ENCODE measurements around the gene ST3GAL3. TPM values are rescaled to one million over a fixed set of nuclear protein-coding genes. Genes with fewer than 3 reads are reported as not detected.

The ST3GAL3 gene
- total and polyA plus RNA-seq, 2 of the 13 experiments (the other 11 are each of a cell fraction or from before 2014, with no cell fraction given): 5.1 to 8.1 TPM

GRCh38 chr1:43878854-43879253 lies 171.5 kb downstream of the ST3GAL3 start:
- Histone ChIP-seq H3K4me2 (ENCODE audit: low read depth, low read length) (no peak overlapping the region), H3K4me1 (ENCODE audit: insufficient read depth, low read length) (no peaks in the 10 kb centered on the region; the same call in 1 of the 2 replicates)
- intact Hi-C loops (cut with micrococcal nuclease; ENCODE audit: unreplicated experiment): no loop called here

More at GRCh38 chr1:43878854-43879253, 171.5 kb downstream of the ST3GAL3 start:
- Histone ChIP-seq H4K20me1 (ENCODE audit: insufficient read depth, low read length) (no peaks in the 10 kb centered on the region), H3K9me3 (ENCODE audit: low read length) (no peaks in the 10 kb centered on the region), H3K27ac (ENCODE audit: extremely low read length, insufficient read depth, low read length) (no peak overlapping the region), H3K4me3 (replicated peaks in 1 of 3; ENCODE audit: insufficient read depth in 1 of 3, low read depth in 2 of 3, low read length in 3 of 3) (no peak overlapping the region), H2AFZ (ENCODE audit: low read length) (no peak overlapping the region), H3K79me2 (ENCODE audit: insufficient read depth, low read length) (no peaks in the 10 kb centered on the region), H3K9ac (ENCODE audit: insufficient read depth, low read depth, low read length) (no peak overlapping the region), H3K36me3 (replicated peaks in 1 of 2; ENCODE audit: control insufficient read depth in 1 of 2, insufficient read depth in 2 of 2, low read length in 2 of 2) (peaks cover 0 to 2% of the 10 kb centered on the region in 2 experiments; a peak in 1 of 5 replicates), H3K27me3 (ENCODE audit: control insufficient read depth in 1 of 2, insufficient read depth in 2 of 2, low read length in 2 of 2) (no peaks in the 10 kb centered on the region)
- no peak for FAIRE-seq
- POLR2A ChIA-PET: no interaction called here
- no peak for ATAC-seq
- 84% methylated on average over 4 of the region's 4 CpGs for WGBS (ENCODE audit: low lambda C conversion rate)
- CTCF ChIA-PET (ENCODE audit: low intra/inter-chr PET ratio, low total read pairs): no interaction called here
- no TSS peak for BruUV-seq (replicated peaks)
- TF ChIP-seq ELK4 (CRISPR knock-in tag; IDR thresholded peaks at IDR 0.05; ENCODE audit: borderline replicate concordance) (no peak), KLF12 (CRISPR knock-in tag; IDR thresholded peaks at IDR 0.05; ENCODE audit: borderline replicate concordance) (no peak), ARNT2 (CRISPR knock-in tag; IDR thresholded peaks at IDR 0.05; ENCODE audit: low read depth) (no peak), ZBTB3 (CRISPR knock-in tag; IDR thresholded peaks at IDR 0.05; ENCODE audit: borderline replicate concordance, low read depth) (no peak), EZH2 (conservative IDR thresholded peaks at IDR 0.05; ENCODE audit: low read depth, low read length) (no peak), GFI1 (CRISPR knock-in tag; IDR thresholded peaks at IDR 0.05; ENCODE audit: borderline replicate concordance) (no peak), ZNF800 (CRISPR knock-in tag; IDR thresholded peaks at IDR 0.05) (no peak), ZNF292 (CRISPR knock-in tag; IDR thresholded peaks at IDR 0.05; ENCODE audit: borderline replicate concordance, low read depth) (no peak), ZGPAT (CRISPR knock-in tag; IDR thresholded peaks at IDR 0.05) (no peak), BCL6 (CRISPR knock-in tag; IDR thresholded peaks at IDR 0.05) (no peak), E2F2 (CRISPR knock-in tag; IDR thresholded peaks at IDR 0.05; ENCODE audit: borderline replicate concordance) (no peak), MEF2D (CRISPR knock-in tag; IDR thresholded peaks at IDR 0.05) (no peak), ZNF737 (CRISPR knock-in tag; IDR thresholded peaks at IDR 0.05; ENCODE audit: borderline replicate concordance) (no peak), TOPORS (CRISPR knock-in tag; IDR thresholded peaks at IDR 0.05) (no peak), ZNF496 (CRISPR knock-in tag; IDR thresholded peaks at IDR 0.05; ENCODE audit: insufficient replicate concordance) (no peak), PPARG (CRISPR knock-in tag; conservative IDR thresholded peaks at IDR 0.05) (no peak), POLR2G (IDR thresholded peaks at IDR 0.05; ENCODE audit: low read depth, low read length) (no peak), ZBTB1 (CRISPR knock-in tag; IDR thresholded peaks at IDR 0.05; ENCODE audit: borderline replicate concordance) (no peak)
- no peak for DNase-seq (ENCODE audit: low spot score)
- in situ Hi-C loops (cut with HindIII; ENCODE audit: extremely low pct_ligation_motif_present, low pct_unique_long_range_greater_than_20kb): no loop called here

Measured in HepG2 (cell line).